Fibroblast of the aortic adventitia (primary cell): ENCODE data around the gene P2RX2. TPM values are rescaled to one million over a fixed set of nuclear protein-coding genes. Genes with fewer than 3 reads are reported as not detected.

Experiments used
- DNase-seq: peaks from one replicate; pipeline ENCODE4 v3.0.0-alpha.2; 2010; ENCODE audit warnings: low read depth
- H3K4me3 ChIP-seq: 2 replicates; pipeline ENCODE4 v1.5.1; 2011; ENCODE audit warnings: low read depth, mild to moderate bottlenecking, control low read depth, low read length, moderate library complexity
- total RNA-seq: library from RNA; depleted of rRNA; stranded (reverse); fragments of >200 nt; gene quantifications from 2 replicates; pipeline ENCODE4 v1.2.3, GENCODE V29; 2012; ENCODE audit warnings: low replicate concordance
- TF ChIP-seq, protein P1 (sequence below): IDR thresholded peaks from 2 replicates; pipeline ENCODE4 v1.5.1; 2011; ENCODE audit warnings: mild to moderate bottlenecking, low read length, control low read depth, inconsistent platforms; ENCODE audit not compliant: insufficient read depth

The P2RX2 gene
- total RNA-seq: not detected in 2 replicates

GRCh38 chr12:132618683-132619043, at the start of gene P2RX2:
P2RX2 (plus strand) TSS chr12:132618776; CDS start chr12:132618817, 41 bp downstream.
- no peak for DNase-seq
- TF ChIP-seq, protein P1, sequence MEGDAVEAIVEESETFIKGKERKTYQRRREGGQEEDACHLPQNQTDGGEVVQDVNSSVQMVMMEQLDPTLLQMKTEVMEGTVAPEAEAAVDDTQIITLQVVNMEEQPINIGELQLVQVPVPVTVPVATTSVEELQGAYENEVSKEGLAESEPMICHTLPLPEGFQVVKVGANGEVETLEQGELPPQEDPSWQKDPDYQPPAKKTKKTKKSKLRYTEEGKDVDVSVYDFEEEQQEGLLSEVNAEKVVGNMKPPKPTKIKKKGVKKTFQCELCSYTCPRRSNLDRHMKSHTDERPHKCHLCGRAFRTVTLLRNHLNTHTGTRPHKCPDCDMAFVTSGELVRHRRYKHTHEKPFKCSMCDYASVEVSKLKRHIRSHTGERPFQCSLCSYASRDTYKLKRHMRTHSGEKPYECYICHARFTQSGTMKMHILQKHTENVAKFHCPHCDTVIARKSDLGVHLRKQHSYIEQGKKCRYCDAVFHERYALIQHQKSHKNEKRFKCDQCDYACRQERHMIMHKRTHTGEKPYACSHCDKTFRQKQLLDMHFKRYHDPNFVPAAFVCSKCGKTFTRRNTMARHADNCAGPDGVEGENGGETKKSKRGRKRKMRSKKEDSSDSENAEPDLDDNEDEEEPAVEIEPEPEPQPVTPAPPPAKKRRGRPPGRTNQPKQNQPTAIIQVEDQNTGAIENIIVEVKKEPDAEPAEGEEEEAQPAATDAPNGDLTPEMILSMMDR: no peak
- no peak within 1 kb of the TSS for H3K4me3 ChIP-seq

GRCh38 chr12:132568826-132569480, 49.6 kb upstream of the P2RX2 start:
- TF ChIP-seq, protein P1: no peak
- no peak for DNase-seq
- H3K4me3 ChIP-seq: no peak overlapping the region

DNA sequence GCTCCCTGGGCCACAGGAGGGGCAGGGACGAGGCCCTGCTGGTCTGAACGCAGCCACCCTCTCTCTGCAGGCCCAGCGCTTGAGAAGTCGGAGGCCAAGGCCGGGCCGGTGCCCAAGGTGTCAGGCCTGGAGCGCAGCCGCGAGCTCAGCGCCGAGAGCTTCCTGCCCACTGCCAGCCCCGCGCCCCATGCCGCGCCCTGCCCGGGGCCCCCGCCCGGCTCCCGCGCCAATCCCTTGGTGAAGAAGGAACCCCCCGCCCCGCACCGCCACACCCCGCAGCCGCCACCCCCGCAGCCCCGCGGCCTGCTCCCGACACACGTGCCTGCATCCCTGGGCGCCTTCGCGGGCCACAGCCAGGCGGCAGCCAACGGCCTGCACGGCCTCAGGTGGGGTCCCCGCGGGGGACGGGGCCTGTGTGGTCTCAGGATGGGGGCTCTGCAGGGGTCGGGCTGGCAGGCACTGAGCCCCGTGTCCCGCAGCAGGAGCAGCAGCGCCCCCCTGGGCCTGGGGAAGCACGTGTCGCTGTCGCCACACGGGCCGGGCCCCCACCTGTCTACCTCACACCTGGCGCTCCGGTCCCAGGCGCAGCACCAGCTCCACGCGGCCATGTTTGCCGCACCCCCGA, 48.6 kb upstream of the P2RX2 start:
- no peak for DNase-seq
- TF ChIP-seq, protein P1: no peak
- no peak overlapping the region for H3K4me3 ChIP-seq

DNA sequence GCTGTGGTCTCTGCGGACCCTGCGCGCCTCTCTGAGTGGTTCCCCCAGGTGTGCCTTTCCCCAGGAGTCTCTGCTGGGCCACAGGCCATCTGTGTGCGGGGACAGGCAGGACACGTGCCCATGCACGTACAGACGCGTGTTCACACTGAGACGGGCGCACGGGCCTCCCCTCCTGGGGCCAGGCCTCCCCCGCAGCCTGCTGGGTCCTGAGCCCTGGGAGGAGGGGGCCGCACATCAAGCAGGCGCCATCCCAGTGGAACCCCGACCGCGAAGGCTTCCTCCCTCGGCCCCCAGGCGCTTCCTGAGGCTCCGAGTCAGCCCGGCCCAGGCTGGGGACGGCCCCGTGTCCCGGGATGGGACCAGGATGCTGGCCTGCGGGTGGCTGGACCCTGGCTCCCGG, 47.9 kb upstream of the P2RX2 start:
- no peak overlapping the region for H3K4me3 ChIP-seq
- no peak for DNase-seq

DNA sequence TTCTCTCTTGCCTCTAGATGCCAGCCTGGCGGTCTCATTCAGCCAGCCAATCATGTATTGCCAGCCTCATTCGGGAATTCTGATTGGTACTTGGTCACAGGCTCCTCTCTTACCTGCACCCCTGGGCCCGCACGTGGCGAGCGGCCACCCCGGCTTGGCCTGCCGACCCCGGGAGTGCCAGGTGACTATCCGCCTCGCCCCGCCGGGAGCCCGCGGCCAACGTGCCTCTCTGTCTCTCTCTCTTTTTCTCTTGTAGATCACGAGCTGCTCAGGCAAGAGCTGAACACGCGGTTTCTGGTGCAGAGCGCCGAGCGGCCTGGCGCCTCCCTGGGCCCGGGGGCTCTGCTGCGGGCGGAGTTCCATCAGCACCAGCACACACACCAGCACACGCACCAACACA, 47.5 kb upstream of the P2RX2 start:
- H3K4me3 ChIP-seq: no peak overlapping the region
- DNase-seq: no peak
- TF ChIP-seq, protein P1: no peak

More for the DNA sequence above, 47.9 kb upstream of the P2RX2 start:
- TF ChIP-seq, protein P1: no peak

- TF ChIP-seq, protein P1: no peak
- H3K4me3 ChIP-seq: no peak overlapping the region
- DNase-seq: no peak
These were observed 47.0 kb upstream of the P2RX2 start for GRCh38 chr12:132571598-132571997.

DNA sequence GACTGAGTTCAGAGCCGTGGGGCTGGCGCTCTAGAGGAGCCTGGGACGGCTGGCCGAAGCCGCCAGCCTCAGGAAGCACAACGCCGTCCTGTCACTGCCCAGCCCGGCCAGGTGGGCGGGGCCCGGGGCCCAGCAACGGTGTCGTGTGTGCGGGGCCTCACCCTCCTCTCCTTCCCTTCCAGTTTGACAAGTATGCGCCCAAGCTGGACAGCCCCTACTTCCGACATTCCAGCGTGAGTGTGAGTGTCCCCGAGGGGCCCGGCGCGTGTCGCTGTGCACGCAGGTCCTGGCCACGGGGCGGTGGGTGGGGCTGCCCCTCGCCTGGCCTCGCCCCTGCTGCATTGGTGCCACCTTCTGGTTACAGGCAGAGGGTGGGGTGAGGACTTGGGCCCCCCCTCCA, 46.5 kb upstream of the P2RX2 start:
- TF ChIP-seq, protein P1: no peak
- H3K4me3 ChIP-seq: no peak overlapping the region
- DNase-seq: no peak
